ENCODE results near the gene IKZF5. TPM values are rescaled to one million over a fixed set of nuclear protein-coding genes. Genes with fewer than 3 reads are reported as not detected.

The IKZF5 gene
- total RNA-seq, 1 experiment from 2014 or later: 12.5 TPM

DNA sequence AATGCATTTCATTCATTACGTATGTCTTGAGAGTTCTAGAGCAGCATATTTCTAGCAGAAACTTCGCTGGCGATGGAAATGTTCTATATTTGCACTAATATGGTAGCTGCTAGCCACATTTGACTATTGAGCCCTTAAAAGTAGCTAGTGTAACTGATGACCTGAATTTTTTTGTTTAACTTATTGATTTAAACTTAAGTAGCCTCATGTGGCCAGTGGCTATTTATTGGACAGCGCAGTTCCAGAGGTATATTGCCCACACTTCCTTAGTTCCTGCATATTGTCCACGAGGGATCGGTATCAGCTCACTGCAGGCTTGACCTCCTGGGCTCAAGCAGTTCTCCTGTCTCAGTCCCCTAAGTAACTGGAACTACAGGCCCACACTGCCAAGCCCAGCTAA, 24.7 kb downstream of the IKZF5 start:
- no peak overlapping the region for H3K23ac ChIP-seq (ENCODE audit: insufficient read length, low read depth, low read length)
- H2BK5ac ChIP-seq (ENCODE audit: insufficient read length, low read length): no peak overlapping the region
- H2BK12ac ChIP-seq (ENCODE audit: insufficient read length, low read depth, low read length): no peak overlapping the region
- TF ChIP-seq, protein P1, sequence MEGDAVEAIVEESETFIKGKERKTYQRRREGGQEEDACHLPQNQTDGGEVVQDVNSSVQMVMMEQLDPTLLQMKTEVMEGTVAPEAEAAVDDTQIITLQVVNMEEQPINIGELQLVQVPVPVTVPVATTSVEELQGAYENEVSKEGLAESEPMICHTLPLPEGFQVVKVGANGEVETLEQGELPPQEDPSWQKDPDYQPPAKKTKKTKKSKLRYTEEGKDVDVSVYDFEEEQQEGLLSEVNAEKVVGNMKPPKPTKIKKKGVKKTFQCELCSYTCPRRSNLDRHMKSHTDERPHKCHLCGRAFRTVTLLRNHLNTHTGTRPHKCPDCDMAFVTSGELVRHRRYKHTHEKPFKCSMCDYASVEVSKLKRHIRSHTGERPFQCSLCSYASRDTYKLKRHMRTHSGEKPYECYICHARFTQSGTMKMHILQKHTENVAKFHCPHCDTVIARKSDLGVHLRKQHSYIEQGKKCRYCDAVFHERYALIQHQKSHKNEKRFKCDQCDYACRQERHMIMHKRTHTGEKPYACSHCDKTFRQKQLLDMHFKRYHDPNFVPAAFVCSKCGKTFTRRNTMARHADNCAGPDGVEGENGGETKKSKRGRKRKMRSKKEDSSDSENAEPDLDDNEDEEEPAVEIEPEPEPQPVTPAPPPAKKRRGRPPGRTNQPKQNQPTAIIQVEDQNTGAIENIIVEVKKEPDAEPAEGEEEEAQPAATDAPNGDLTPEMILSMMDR (conservative IDR thresholded peaks at IDR 0.05): no peak
- no peak overlapping the region for H3K4me3 Mint-ChIP-seq
- peaks cover 4% of the 10 kb centered on the region for H3K23me2 ChIP-seq (ENCODE audit: insufficient read length, low read depth, low read length, poor library complexity, severe bottlenecking)
- H3K9ac ChIP-seq (ENCODE audit: extremely low read depth, insufficient read length, low read length): no peak overlapping the region
- no peaks in the 10 kb centered on the region for H3K9me3 Mint-ChIP-seq
- H3K27ac Mint-ChIP-seq: no peak overlapping the region
- peaks cover 0 to 14% (median 13%) of the 10 kb centered on the region in 3 experiments; a peak in 4 of 7 replicates for H3K36me3 Mint-ChIP-seq (ENCODE audit: insufficient read depth in 1 of 3, low read depth in 3 of 3)
- H2BK20ac ChIP-seq (ENCODE audit: low read depth, low read length, poor library complexity, severe bottlenecking): no peak overlapping the region
- no peaks in the 10 kb centered on the region for H3K27me3 Mint-ChIP-seq (ENCODE audit: low read depth)
- no peak overlapping the region for H4K91ac ChIP-seq (ENCODE audit: insufficient read length, low read depth, low read length)
- no peak overlapping the region for H3K4me2 ChIP-seq (ENCODE audit: insufficient read depth, insufficient read length, low read length)
- no peak overlapping the region for H2BK15ac ChIP-seq (ENCODE audit: low read depth, low read length)
- H4K8ac ChIP-seq (replicated peaks; ENCODE audit: insufficient read length, low read depth, low read length): no peak overlapping the region
- H2AK5ac ChIP-seq (ENCODE audit: insufficient read length, low read length): no peak overlapping the region
- no peak overlapping the region for H3K4ac ChIP-seq (ENCODE audit: low read depth, low read length)
- DNase-seq: no peak
- H2BK120ac ChIP-seq (ENCODE audit: low read depth, low read length, poor library complexity, severe bottlenecking): no peak overlapping the region
- H3K79me2 ChIP-seq (ENCODE audit: insufficient read depth, low read length): no peaks in the 10 kb centered on the region
- no peak overlapping the region for H4K5ac ChIP-seq (ENCODE audit: insufficient read length, low read depth, low read length)
- H3K56ac ChIP-seq (ENCODE audit: insufficient read length, low read depth, low read length): no peak overlapping the region
- WGBS (ENCODE audit: extremely low coverage, insufficient read length, low lambda C conversion rate): no CpG with 5 or more reads among the region's 6 CpGs
- H3K4me1 ChIP-seq (ENCODE audit: insufficient read depth, low read length): no peaks in the 10 kb centered on the region
- H4K20me1 ChIP-seq (ENCODE audit: control insufficient read depth, insufficient read depth, insufficient read length): no peaks in the 10 kb centered on the region
- no peaks in the 10 kb centered on the region for H3K27me3 ChIP-seq (ENCODE audit: insufficient read depth, low read length)
- H3K79me1 ChIP-seq (ENCODE audit: insufficient read depth, low read depth, low read length, poor library complexity, severe bottlenecking): no peaks in the 10 kb centered on the region
- H3K27ac ChIP-seq (ENCODE audit: insufficient read length, low read depth, low read length): no peak overlapping the region
- H2AFZ ChIP-seq (ENCODE audit: low read length): no peak overlapping the region
- H3T11ph ChIP-seq (ENCODE audit: low read length): no peak overlapping the region
- no peak overlapping the region for H3K18ac ChIP-seq (ENCODE audit: insufficient read length, low read depth, low read length)
- H3K4me1 Mint-ChIP-seq: peaks cover 11 to 17% of the 10 kb centered on the region in 2 experiments
- H3K14ac ChIP-seq (ENCODE audit: insufficient read depth, low read length): no peak overlapping the region
- H3K9me3 ChIP-seq (ENCODE audit: control insufficient read depth, low read depth, low read length): no peaks in the 10 kb centered on the region

All from H9 (cell line).